ENCODE data around the gene CACNA1G.

The CACNA1G gene

DNA sequence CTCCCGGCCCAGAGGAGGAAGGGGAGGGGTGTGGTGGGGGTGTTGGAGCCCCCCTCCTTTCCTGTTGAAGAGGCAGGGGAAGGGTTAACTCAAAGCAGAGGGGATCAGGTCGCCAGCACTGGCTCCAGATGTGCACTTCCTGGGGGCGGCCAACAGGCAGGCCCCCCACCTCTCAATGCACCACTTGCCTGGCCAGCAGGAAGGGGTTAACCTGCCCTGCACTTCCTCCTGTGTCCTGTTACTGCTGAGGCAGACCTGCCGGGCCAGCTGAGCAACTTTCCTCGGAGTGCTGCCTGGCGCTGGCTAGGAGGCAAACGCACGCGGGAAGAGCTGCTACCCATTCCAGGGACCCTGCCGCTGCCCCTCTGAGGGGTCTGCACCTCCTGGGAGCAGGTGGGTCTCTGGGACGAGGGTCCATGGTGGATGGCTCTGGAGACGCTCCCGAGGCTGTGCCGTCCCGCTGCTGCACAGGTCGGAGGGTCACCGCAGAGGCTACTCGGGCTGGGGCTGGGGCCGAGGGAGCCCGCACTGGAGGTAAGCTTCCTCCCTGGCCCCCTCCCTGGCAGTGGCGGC, 28.0 kb upstream of the CACNA1G start, which contains the start of gene EPN3:
Gene EPN3 (plus strand): TSS at position 284 of the 573 bp plus-strand sequence. CDS start 3,822 bp downstream, outside the sequence.
- DNase-seq (ENCODE audit: extremely low read depth, low read depth) = no peak
- TF ChIP-seq, protein P1, sequence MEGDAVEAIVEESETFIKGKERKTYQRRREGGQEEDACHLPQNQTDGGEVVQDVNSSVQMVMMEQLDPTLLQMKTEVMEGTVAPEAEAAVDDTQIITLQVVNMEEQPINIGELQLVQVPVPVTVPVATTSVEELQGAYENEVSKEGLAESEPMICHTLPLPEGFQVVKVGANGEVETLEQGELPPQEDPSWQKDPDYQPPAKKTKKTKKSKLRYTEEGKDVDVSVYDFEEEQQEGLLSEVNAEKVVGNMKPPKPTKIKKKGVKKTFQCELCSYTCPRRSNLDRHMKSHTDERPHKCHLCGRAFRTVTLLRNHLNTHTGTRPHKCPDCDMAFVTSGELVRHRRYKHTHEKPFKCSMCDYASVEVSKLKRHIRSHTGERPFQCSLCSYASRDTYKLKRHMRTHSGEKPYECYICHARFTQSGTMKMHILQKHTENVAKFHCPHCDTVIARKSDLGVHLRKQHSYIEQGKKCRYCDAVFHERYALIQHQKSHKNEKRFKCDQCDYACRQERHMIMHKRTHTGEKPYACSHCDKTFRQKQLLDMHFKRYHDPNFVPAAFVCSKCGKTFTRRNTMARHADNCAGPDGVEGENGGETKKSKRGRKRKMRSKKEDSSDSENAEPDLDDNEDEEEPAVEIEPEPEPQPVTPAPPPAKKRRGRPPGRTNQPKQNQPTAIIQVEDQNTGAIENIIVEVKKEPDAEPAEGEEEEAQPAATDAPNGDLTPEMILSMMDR (IDR thresholded peaks at IDR 0.05; ENCODE audit: low read depth, low read length, missing control alignments) = no peak
- no peak within 1 kb of the TSS for H3K4me3 ChIP-seq (replicated peaks; ENCODE audit: low read depth, low read length)

DNA sequence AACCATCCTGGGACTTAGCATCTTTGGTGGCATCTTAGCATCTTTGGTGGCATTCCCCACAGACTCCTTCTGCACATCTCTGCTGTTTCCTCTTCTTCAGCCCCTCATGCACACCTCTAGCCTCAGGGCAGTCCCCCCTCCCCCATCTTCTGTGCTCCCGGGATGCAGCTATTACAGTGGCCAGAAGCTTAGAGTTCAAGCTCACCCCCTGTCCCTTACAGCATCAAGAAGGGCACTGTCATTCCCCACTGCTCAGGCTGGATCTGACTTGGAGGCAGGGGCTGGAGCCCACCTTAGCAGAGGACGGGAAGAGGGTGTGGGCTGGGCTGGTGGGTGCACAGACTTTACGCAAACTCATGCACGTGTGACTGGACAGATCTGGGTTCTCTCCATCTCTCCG, 27.3 kb upstream of the CACNA1G start:
- H3K4me3 ChIP-seq (replicated peaks; ENCODE audit: low read depth, low read length) = no peak overlapping the region
- no peak for DNase-seq (ENCODE audit: extremely low read depth, low read depth)
- TF ChIP-seq, protein P1 (IDR thresholded peaks at IDR 0.05; ENCODE audit: low read depth, low read length, missing control alignments) = no peak

DNA sequence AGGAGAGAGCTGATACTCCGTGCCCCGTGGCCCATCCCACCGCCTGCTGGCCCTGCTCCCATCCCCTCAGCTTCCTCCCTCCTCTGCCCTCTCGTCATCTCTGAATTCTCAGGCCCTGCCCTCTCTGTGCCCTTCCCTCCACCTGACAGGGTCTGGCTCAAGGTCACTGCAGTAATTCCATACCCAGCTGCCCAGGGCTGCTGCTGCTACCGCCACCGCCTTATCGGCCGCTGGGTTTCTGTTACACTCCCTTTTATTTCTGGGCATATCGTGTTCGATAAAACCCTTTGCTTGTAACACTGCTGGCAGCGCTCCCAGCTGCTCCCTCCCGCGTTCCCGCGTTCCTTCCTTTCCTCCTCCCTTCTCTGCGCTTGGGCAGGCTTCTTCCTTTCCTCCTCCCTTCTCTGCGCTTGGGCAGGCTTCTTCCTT, 26.8 kb upstream of the CACNA1G start:
- TF ChIP-seq, protein P1 (IDR thresholded peaks at IDR 0.05; ENCODE audit: low read depth, low read length, missing control alignments) = no peak
- DNase-seq (ENCODE audit: extremely low read depth, low read depth) = no peak
- no peak overlapping the region for H3K4me3 ChIP-seq (replicated peaks; ENCODE audit: low read depth, low read length)

DNA sequence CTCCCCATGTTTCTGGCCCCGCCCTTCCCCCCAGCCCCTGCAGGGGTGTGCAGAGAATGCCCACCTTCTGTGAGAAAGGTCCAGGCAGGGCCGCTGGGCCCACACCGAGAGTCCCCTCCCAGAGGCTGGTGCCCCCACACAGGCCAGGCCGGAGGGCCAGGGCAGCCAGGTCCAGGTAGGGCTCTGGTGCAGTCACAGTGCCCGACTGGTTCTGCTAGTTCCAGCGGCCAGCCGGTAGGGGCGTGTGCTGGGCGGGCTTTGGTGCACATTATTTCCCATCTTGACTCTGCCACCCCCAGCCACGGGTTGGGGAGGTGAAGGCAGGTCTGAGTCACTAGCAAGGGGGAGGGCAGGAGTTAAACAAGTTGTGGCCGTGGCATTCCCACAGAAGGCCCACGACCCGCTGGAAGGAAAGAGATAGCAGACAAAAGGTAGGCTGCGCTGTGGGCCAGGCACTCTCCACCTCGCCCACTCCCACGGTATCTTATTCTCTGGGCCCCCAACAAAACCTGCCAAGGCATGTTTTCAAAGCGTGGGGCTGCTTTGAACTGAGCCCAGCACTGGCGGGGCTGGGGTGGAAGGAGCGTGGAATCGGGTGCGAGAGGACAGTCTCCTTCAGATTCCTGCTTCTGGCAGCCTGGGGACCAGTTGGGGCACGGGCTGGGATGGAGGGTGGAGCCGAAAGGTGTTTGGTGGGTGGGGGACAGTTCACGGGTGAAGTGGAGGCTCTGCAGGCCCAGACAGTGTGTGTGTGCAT, 26.1 kb upstream of the CACNA1G start:
- TF ChIP-seq, protein P1 (IDR thresholded peaks at IDR 0.05; ENCODE audit: low read depth, low read length, missing control alignments) = peak; percentile 2
- no peak for DNase-seq (ENCODE audit: extremely low read depth, low read depth)
- H3K4me3 ChIP-seq (replicated peaks; ENCODE audit: low read depth, low read length) = no peak overlapping the region

DNA sequence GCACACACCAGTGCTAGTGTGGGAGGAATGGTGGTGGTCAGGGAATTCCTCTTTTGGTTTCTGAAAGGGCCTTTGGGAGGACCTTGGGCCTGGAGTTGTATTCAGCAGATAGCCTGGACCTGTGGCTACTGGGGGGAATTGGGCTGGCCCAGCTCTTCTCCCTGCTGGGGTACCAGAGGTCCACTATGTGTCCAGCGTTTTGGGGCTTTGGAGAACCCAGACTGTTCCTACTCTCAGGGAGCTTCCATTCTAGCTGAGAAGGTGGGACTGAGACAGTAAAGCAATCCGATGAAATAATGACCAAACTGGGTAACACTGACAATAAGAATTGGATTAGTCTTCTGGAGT, 25.6 kb upstream of the CACNA1G start:
- TF ChIP-seq, protein P1 (IDR thresholded peaks at IDR 0.05; ENCODE audit: low read depth, low read length, missing control alignments) = no peak
- DNase-seq (ENCODE audit: extremely low read depth, low read depth) = no peak
- no peak overlapping the region for H3K4me3 ChIP-seq (replicated peaks; ENCODE audit: low read depth, low read length)

DNA sequence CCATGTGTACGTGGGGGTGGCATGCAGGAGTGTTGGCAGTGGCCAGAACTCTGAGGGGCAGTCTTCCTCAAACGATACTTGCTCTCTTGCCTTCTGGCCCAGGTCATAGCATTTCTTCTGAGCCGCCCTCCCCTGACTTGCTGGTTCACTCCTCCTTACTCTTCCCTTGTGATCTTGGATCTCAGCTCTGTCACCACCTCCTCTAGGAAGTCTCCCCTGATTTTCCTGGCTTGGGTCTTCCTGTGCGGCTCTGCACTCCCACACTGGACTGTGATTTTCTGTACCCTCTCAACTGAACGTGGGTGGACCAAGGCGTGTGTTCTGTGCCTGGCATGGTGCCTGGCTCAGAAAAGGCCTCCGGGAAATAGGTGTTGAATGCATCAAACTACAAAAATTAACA, 25.1 kb upstream of the CACNA1G start:
- no peak overlapping the region for H3K4me3 ChIP-seq (replicated peaks; ENCODE audit: low read depth, low read length)
- no peak for DNase-seq (ENCODE audit: extremely low read depth, low read depth)
- TF ChIP-seq, protein P1 (IDR thresholded peaks at IDR 0.05; ENCODE audit: low read depth, low read length, missing control alignments) = no peak
